Measurements from ENCODE around the gene FBXW9.
A peak's percentile ranks its signal among the peaks of the same experiment; 100 is the strongest.
"Not testable (repeated sequence)": the region's sequence is repeated elsewhere in the genome, so short reads cannot be mapped to it uniquely, and the experiment has no call there.

The FBXW9 gene

GRCh38 chr19:12646551-12646950, 49.9 kb downstream of the FBXW9 start:
- H3K4me1 Mint-ChIP-seq: peaks cover 2% of the 10 kb centered on the region
- no peaks in the 10 kb centered on the region for H3K9me3 Mint-ChIP-seq
- H3K27ac Mint-ChIP-seq: peak overlapping the region; percentile 38
- ATAC-seq (ENCODE audit: low read depth) (no peak), DNase-seq (ENCODE audit: low spot score in 2 of 2) (no peak)
- no peak overlapping the region for H3K4me3 Mint-ChIP-seq
- no peaks in the 10 kb centered on the region for H3K27me3 Mint-ChIP-seq
- H3K36me3 Mint-ChIP-seq: peaks cover 17% of the 10 kb centered on the region

- H3K27ac Mint-ChIP-seq: not testable (repeated sequence)
These were observed 52.7 kb downstream of the FBXW9 start for GRCh38 chr19:12643716-12644115.

GRCh38 chr19:12642506-12642905, 53.9 kb downstream of the FBXW9 start:
- no peak for DNase-seq (ENCODE audit: low spot score in 2 of 2)
- H3K27ac Mint-ChIP-seq: no peak overlapping the region
- no peak overlapping the region for H3K4me3 Mint-ChIP-seq
- peaks cover 5% of the 10 kb centered on the region for H3K36me3 Mint-ChIP-seq
- no peak for ATAC-seq (ENCODE audit: low read depth)
- H3K27me3 Mint-ChIP-seq: no peaks in the 10 kb centered on the region
- H3K4me1 Mint-ChIP-seq: peaks cover 10% of the 10 kb centered on the region
- H3K9me3 Mint-ChIP-seq: no peaks in the 10 kb centered on the region

More at GRCh38 chr19:12643716-12644115, 52.7 kb downstream of the FBXW9 start:
- not testable (repeated sequence) for H3K9me3 Mint-ChIP-seq; H3K4me3 Mint-ChIP-seq; DNase-seq (ENCODE audit: low spot score in 2 of 2); H3K36me3 Mint-ChIP-seq; H3K27me3 Mint-ChIP-seq; ATAC-seq (ENCODE audit: low read depth)
- peaks cover 11% of the 10 kb centered on the region for H3K4me1 Mint-ChIP-seq

- no peaks in the 10 kb centered on the region for H3K9me3 Mint-ChIP-seq
- ATAC-seq (ENCODE audit: low read depth): no peak
- peaks cover 11% of the 10 kb centered on the region for H3K4me1 Mint-ChIP-seq
- DNase-seq (ENCODE audit: low spot score in 2 of 2): no peak
- peak overlapping the region; percentile 12 for H3K4me3 Mint-ChIP-seq
- no peaks in the 10 kb centered on the region for H3K27me3 Mint-ChIP-seq
- H3K27ac Mint-ChIP-seq: no peak overlapping the region
- no peaks in the 10 kb centered on the region for H3K36me3 Mint-ChIP-seq
These were observed 55.0 kb downstream of the FBXW9 start for GRCh38 chr19:12641456-12641855.

- ATAC-seq (ENCODE audit: low read depth) (peak; percentile 95), DNase-seq (ENCODE audit: low spot score in 2 of 2) (peak; percentile 81 to 87)
- Mint-ChIP-seq H3K4me1 (peaks cover 14% of the 10 kb centered on the region), H3K36me3 (peaks cover 3% of the 10 kb centered on the region), H3K27me3 (no peaks in the 10 kb centered on the region), H3K27ac (peak overlapping the region; percentile 60), H3K9me3 (no peaks in the 10 kb centered on the region), H3K4me3 (peak overlapping the region; percentile 71)
These were observed 56.4 kb downstream of the FBXW9 start for GRCh38 chr19:12639901-12640613.

Data from memory B cell (primary cell).